Natural killer cell (primary cell): ENCODE results near the gene CNGA4. TPM values are rescaled to one million over a fixed set of nuclear protein-coding genes. Genes with fewer than 3 reads are reported as not detected.

ENCODE experiments used
- ATAC-seq, 3 donors: fragments of 150-1000 bp in 2 of 3; fragments of 200-7000 bp in 1 of 3; cut with Tn5 transposase; 1 replicate in 1 of 3; 2 replicates in 2 of 3; pipeline ENCODE4 v1.10.0; 2021; ENCODE audit warnings: mild to moderate bottlenecking in 2 of 3, moderate library complexity in 2 of 3
- DNase-seq, 2 donors: peaks; one replicate each; pipeline versions ENCODE4 v3.0.0 to v3.0.0-alpha.2; 2013 to 2021; ENCODE audit warnings: mixed read lengths in 1 of 2
- H3K27ac ChIP-seq: one replicate; pipeline ENCODE4 v1.5.1; 2013; ENCODE audit warnings: mild to moderate bottlenecking, low read length
- H3K27me3 ChIP-seq: one replicate; pipeline ENCODE4 v1.6.1; 2013; ENCODE audit warnings: low read length; ENCODE audit not compliant: control insufficient read depth, insufficient read depth
- H3K36me3 ChIP-seq: one replicate; pipeline ENCODE4 v1.6.1; 2013; ENCODE audit warnings: low read length; ENCODE audit not compliant: control insufficient read depth, insufficient read depth
- H3K4me1 ChIP-seq: one replicate; pipeline ENCODE4 v1.6.1; 2013; ENCODE audit warnings: low read length; ENCODE audit not compliant: control insufficient read depth, insufficient read depth
- H3K4me3 ChIP-seq: one replicate; pipeline ENCODE4 v1.5.1; 2013; ENCODE audit warnings: low read length
- H3K9me3 ChIP-seq: one replicate; pipeline ENCODE4 v1.6.1; 2013; ENCODE audit warnings: low read length; ENCODE audit not compliant: control insufficient read depth, insufficient read depth
- H3K27ac Mint-ChIP-seq, 2 donors: one replicate each; pipeline ENCODE4 v1.8.0; 2022; ENCODE audit warnings: mild to moderate bottlenecking in 2 of 2, mixed read lengths in 2 of 2, moderate library complexity in 1 of 2
- H3K27me3 Mint-ChIP-seq, 2 donors: one replicate each; pipeline ENCODE4 v1.8.0; 2022; ENCODE audit warnings: low read depth in 2 of 2, mixed read lengths in 2 of 2
- H3K36me3 Mint-ChIP-seq: one replicate; pipeline ENCODE4 v1.8.0; 2022; ENCODE audit warnings: mixed read lengths
- H3K4me1 Mint-ChIP-seq, 2 donors: one replicate each; pipeline ENCODE4 v1.8.0; 2022; ENCODE audit warnings: mixed read lengths in 2 of 2
- H3K4me3 Mint-ChIP-seq: one replicate; pipeline ENCODE4 v1.8.0; 2022; ENCODE audit warnings: mild to moderate bottlenecking, moderate library complexity, mixed read lengths
- H3K9me3 Mint-ChIP-seq, 2 donors: one replicate each; pipeline ENCODE4 v1.8.0; 2022; ENCODE audit warnings: mixed read lengths in 2 of 2
- WGBS: methylation state at CpG from one replicate; pipeline ENCODE4 v1.1.7; 2013; ENCODE audit warnings: missing lambda C conversion rate; ENCODE audit not compliant: insufficient coverage; 5-methylcytosine and 5-hydroxymethylcytosine counted together
- intact Hi-C: fragments of 100-400 bp; cut with micrococcal nuclease; formaldehyde crosslinking; loops from one replicate; pipeline ENCODE4 v1.14.2; 2022
- total RNA-seq, 4 donors: library from RNA; stranded (reverse); fragments of 120-200 nt in 1 of 4; gene quantifications; one replicate each; pipeline versions ENCODE4 v1.2.3 to v1.2.4, GENCODE V29; 2013 to 2022
- TF ChIP-seq, protein P1 (sequence below): fragments of 200-600 bp; IDR thresholded peaks from one replicate; pipeline ENCODE4 v1.8.0; 2022; ENCODE audit warnings: antibody characterized with exemption

Gene CNGA4
- total RNA-seq, 3 donors from 2014 or later (not counting 1 experiment from before 2014, with no cell fraction given): 0.35 to 0.50 (median 0.39) TPM

DNA sequence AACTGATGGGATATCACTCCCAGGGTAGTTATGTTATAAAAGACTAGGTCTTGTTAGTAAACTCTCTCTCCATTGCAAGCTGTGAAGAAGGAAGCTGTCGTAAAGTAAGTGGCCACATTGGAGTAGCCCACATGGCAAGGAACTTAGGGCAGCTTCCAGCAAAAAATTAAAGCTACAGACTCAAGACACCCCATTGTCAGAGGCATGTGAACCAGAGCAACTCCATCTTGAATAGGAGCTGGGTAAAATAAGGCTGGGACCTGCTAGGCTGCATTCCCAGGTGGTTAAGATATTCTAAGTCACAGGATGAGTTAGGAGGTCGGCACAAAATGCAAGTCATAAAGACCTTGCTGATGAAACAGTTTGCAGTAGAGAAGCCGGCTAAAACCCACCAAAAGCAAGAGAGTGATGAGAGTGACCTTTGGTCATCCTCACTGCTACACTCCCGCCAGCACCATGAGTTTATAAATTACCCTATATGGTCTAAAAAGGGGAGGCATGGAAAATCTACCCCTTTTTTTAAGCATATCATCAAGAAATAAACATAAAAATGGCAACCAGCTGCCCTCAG, 44.6 kb downstream of the CNGA4 start:
- no peaks in the 10 kb centered on the region for H3K36me3 ChIP-seq
- Mint-ChIP-seq H3K36me3 (no peaks in the 10 kb centered on the region), H3K4me1 (no peaks in the 10 kb centered on the region), H3K9me3 (no peaks in the 10 kb centered on the region), H3K27me3 (peaks cover 33 to 38% of the 10 kb centered on the region in 2 donors), H3K27ac (no peak overlapping the region), H3K4me3 (no peak overlapping the region)
- intact Hi-C loops: no loop called here
- DNase-seq (no peak), ATAC-seq (no peak)
- H3K27ac ChIP-seq: no peak overlapping the region
- H3K27me3 ChIP-seq: peaks cover 2% of the 10 kb centered on the region
- no peaks in the 10 kb centered on the region for H3K9me3 ChIP-seq
- no peak overlapping the region for H3K4me3 ChIP-seq
- 78% methylated on average over 4 of the region's 4 CpGs for WGBS
- H3K4me1 ChIP-seq: no peaks in the 10 kb centered on the region
- TF ChIP-seq, protein P1, sequence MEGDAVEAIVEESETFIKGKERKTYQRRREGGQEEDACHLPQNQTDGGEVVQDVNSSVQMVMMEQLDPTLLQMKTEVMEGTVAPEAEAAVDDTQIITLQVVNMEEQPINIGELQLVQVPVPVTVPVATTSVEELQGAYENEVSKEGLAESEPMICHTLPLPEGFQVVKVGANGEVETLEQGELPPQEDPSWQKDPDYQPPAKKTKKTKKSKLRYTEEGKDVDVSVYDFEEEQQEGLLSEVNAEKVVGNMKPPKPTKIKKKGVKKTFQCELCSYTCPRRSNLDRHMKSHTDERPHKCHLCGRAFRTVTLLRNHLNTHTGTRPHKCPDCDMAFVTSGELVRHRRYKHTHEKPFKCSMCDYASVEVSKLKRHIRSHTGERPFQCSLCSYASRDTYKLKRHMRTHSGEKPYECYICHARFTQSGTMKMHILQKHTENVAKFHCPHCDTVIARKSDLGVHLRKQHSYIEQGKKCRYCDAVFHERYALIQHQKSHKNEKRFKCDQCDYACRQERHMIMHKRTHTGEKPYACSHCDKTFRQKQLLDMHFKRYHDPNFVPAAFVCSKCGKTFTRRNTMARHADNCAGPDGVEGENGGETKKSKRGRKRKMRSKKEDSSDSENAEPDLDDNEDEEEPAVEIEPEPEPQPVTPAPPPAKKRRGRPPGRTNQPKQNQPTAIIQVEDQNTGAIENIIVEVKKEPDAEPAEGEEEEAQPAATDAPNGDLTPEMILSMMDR: no peak

DNA sequence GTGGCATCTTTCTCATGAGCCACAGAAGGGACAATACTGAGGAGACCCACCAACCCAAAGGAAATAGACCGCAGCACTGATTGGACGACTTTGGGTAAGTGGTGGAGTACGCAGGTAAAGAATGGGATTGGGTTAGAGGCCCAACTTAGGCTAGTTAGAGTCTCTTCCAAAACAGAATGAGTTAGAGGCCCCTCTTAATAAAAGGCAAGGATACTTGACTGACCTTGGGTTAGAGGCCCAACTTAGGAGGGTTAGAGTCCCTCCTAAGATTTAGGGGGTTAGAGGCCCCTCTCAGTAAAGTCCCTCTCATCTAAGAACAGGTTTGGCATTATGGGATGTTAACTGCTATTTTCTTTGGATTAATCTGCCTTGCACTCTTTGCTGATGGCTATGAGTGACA, 45.4 kb downstream of the CNGA4 start:
- no peaks in the 10 kb centered on the region for H3K9me3 Mint-ChIP-seq
- H3K27me3 Mint-ChIP-seq: peaks cover 34 to 45% of the 10 kb centered on the region in 2 donors
- no peaks in the 10 kb centered on the region for H3K9me3 ChIP-seq
- H3K4me1 ChIP-seq: no peaks in the 10 kb centered on the region
- no peaks in the 10 kb centered on the region for H3K4me1 Mint-ChIP-seq
- H3K27me3 ChIP-seq: peaks cover 2% of the 10 kb centered on the region
- no peak overlapping the region for H3K4me3 ChIP-seq
- ATAC-seq (no peak), DNase-seq (no peak)
- H3K4me3 Mint-ChIP-seq: no peak overlapping the region
- no peak overlapping the region for H3K27ac Mint-ChIP-seq
- no peaks in the 10 kb centered on the region for H3K36me3 ChIP-seq
- WGBS: 73% methylated on average over 3 of the region's 3 CpGs
- no peaks in the 10 kb centered on the region for H3K36me3 Mint-ChIP-seq
- intact Hi-C loops: no loop called here
- TF ChIP-seq, protein P1: no peak
- H3K27ac ChIP-seq: no peak overlapping the region

DNA sequence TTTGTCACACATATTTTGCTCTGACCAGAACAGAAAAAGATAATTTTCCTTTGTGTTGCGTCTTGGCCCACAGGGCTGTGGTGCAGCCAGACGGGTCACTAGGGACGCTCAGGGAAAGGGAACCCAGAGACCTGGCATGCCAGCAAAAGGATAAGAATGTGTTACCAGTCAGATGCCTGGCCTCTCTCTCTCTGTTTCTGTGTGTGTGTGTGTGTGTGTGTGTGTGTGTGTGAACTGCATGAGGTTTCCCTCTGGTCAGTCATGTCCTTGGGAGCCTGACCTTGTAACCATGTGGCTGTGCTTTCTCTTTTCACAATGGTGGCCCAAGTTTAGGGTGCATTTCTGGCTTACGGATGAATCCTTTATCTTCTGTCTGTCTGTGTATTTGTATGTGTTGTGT, 46.1 kb downstream of the CNGA4 start:
- peaks cover 37 to 52% of the 10 kb centered on the region in 2 donors for H3K27me3 Mint-ChIP-seq
- TF ChIP-seq, protein P1: no peak
- H3K9me3 Mint-ChIP-seq: no peaks in the 10 kb centered on the region
- H3K27ac ChIP-seq: no peak overlapping the region
- 87% methylated on average over 4 of the region's 4 CpGs for WGBS
- no peak overlapping the region for H3K4me3 Mint-ChIP-seq
- H3K27me3 ChIP-seq: peaks cover 2% of the 10 kb centered on the region
- no peak overlapping the region for H3K4me3 ChIP-seq
- no peaks in the 10 kb centered on the region for H3K36me3 ChIP-seq
- no peaks in the 10 kb centered on the region for H3K36me3 Mint-ChIP-seq
- no peaks in the 10 kb centered on the region for H3K4me1 Mint-ChIP-seq
- DNase-seq (no peak), ATAC-seq (no peak)
- H3K9me3 ChIP-seq: no peaks in the 10 kb centered on the region
- no peaks in the 10 kb centered on the region for H3K4me1 ChIP-seq
- intact Hi-C loops: no loop called here
- no peak overlapping the region for H3K27ac Mint-ChIP-seq

Other genes starting within 250 kb of the CNGA4 start
- gene OR56A4, start 232.1 kb upstream of the CNGA4 start, total RNA-seq: under 1 TPM; 0.09 to 0.13 (median 0.09) TPM
- under 1 TPM in 2 of 3 donors, not detected in 1; 0.05 to 0.16 TPM for gene OR56A1, start 208.3 kb upstream of the CNGA4 start, total RNA-seq
- not detected for gene OR56B4, start 131.4 kb upstream of the CNGA4 start, total RNA-seq
- under 1 TPM in 1 of 3 donors, not detected in 2; 0.35 TPM for gene OR52B2, start 68.8 kb upstream of the CNGA4 start, total RNA-seq
- gene OR52W1, start 39.9 kb upstream of the CNGA4 start, total RNA-seq: not detected
- not detected for gene C11orf42, start 33.5 kb upstream of the CNGA4 start, total RNA-seq
- gene FHIP1B, start 4.5 kb upstream of the CNGA4 start, total RNA-seq: 10 to 100 TPM; 50.6 to 76.9 (median 58.4) TPM
- gene CCKBR, start 20.7 kb downstream of the CNGA4 start, total RNA-seq: not detected
- not detected for gene CAVIN3, start 81.4 kb downstream of the CNGA4 start, total RNA-seq
- 10 to 100 TPM; 52.7 to 63.3 (median 56.1) TPM for gene SMPD1, start 151.4 kb downstream of the CNGA4 start, total RNA-seq
- gene APBB1, start 180.0 kb downstream of the CNGA4 start, total RNA-seq: 10 to 100 TPM; 62.8 to 77.1 (median 67.5) TPM
- gene HPX, start 201.9 kb downstream of the CNGA4 start, total RNA-seq: 1 to 10 TPM in 1 of 3 donors, under 1 TPM in 2; 0.35 to 1.5 (median 0.98) TPM
- gene TRIM3, start 234.9 kb downstream of the CNGA4 start, total RNA-seq: 10 to 100 TPM; 26.4 to 30.9 (median 26.5) TPM
- 10 to 100 TPM; 44.7 to 62.3 (median 51.4) TPM for gene ARFIP2, start 242.2 kb downstream of the CNGA4 start, total RNA-seq
- gene TIMM10B, start 242.4 kb downstream of the CNGA4 start, total RNA-seq: 10 to 100 TPM; 69.6 to 92.8 (median 71.4) TPM